Stimulated activated CD4-positive, alpha-beta T cell treated with anti-CD3 and anti-CD28 coated beads, Interleukin-1b, Interleukin-23, amount 100 ng/mL, for 1 hour (primary cell): ENCODE measurements around the gene ITPKB.
"Not testable (repeated sequence)": the region's sequence is repeated elsewhere in the genome, so short reads cannot be mapped to it uniquely, and the experiment has no call there.

ENCODE experiments used
- DNase-seq, 2 donors: peaks; one replicate each; pipeline ENCODE4 v3.0.0-alpha.2; 2020; ENCODE audit warnings: low read depth in 2 of 2

The ITPKB gene

GRCh38 chr1:226651041-226651731 lies 87.9 kb downstream of the ITPKB start:
- DNase-seq: no peak

GRCh38 chr1:226650236-226650841 lies 88.7 kb downstream of the ITPKB start:
- no peak for DNase-seq

- no peak for DNase-seq
Observed at GRCh38 chr1:226649780-226650179, 89.3 kb downstream of the ITPKB start.

GRCh38 chr1:226649244-226649643 lies 89.8 kb downstream of the ITPKB start:
- no peak for DNase-seq

GRCh38 chr1:226648421-226648820 lies 90.7 kb downstream of the ITPKB start:
- no peak for DNase-seq

GRCh38 chr1:226647719-226648118 lies 91.4 kb downstream of the ITPKB start:
- no peak for DNase-seq

GRCh38 chr1:226646870-226647449 lies 92.1 kb downstream of the ITPKB start:
- no peak for DNase-seq

GRCh38 chr1:226646026-226646869 lies 92.8 kb downstream of the ITPKB start:
- no peak for DNase-seq

- DNase-seq: no peak
Observed at GRCh38 chr1:226645279-226645976, 93.7 kb downstream of the ITPKB start.

- DNase-seq: no peak
Observed at GRCh38 chr1:226644541-226645176, 94.4 kb downstream of the ITPKB start.

GRCh38 chr1:226643611-226644540 lies 95.2 kb downstream of the ITPKB start:
- no peak for DNase-seq

- peak in 1 of 2 donors; percentile 32 for DNase-seq
Observed at GRCh38 chr1:226643177-226643576, 95.9 kb downstream of the ITPKB start.

- no peak for DNase-seq
Observed at GRCh38 chr1:226642421-226642820, 96.7 kb downstream of the ITPKB start.

- DNase-seq: no peak
Observed at GRCh38 chr1:226641671-226642231, 97.3 kb downstream of the ITPKB start.

- no peak for DNase-seq
Observed at GRCh38 chr1:226640321-226641136, 98.6 kb downstream of the ITPKB start.

- DNase-seq: no peak
Observed at GRCh38 chr1:226639631-226640061, 99.4 kb downstream of the ITPKB start.

- DNase-seq: not testable (repeated sequence)
Observed at GRCh38 chr1:226639206-226639605, 99.9 kb downstream of the ITPKB start.

- no peak for DNase-seq
Observed at GRCh38 chr1:226638608-226639007, 100.5 kb downstream of the ITPKB start.
